Endodermal cell (in vitro differentiated cells): ENCODE results near the gene VIPR1. TPM values are rescaled to one million over a fixed set of nuclear protein-coding genes. Genes with fewer than 3 reads are reported as not detected.

Experiments
- DNase-seq: peaks from one replicate; pipeline ENCODE4 v3.0.0-alpha.2; 2017
- H3K27ac ChIP-seq: 2 replicates; pipeline ENCODE4 v1.5.1; 2013; ENCODE audit warnings: mild to moderate bottlenecking, low read depth, low read length, moderate library complexity
- H3K27me3 ChIP-seq: 2 replicates; pipeline ENCODE4 v1.6.1; 2013; ENCODE audit warnings: mild to moderate bottlenecking, low read length, moderate library complexity; ENCODE audit not compliant: insufficient read depth, control insufficient read depth, poor library complexity, severe bottlenecking
- H3K36me3 ChIP-seq: 2 replicates; pipeline ENCODE4 v1.7.0; 2013; ENCODE audit warnings: mild to moderate bottlenecking, low read length, moderate library complexity; ENCODE audit not compliant: control insufficient read depth, insufficient read depth
- H3K4me1 ChIP-seq: one replicate; pipeline ENCODE4 v1.7.0; 2013; ENCODE audit warnings: low read length; ENCODE audit not compliant: control insufficient read depth, insufficient read depth
- H3K4me3 ChIP-seq: 2 replicates; pipeline ENCODE4 v1.5.1; 2013; ENCODE audit warnings: mild to moderate bottlenecking, low read length, moderate library complexity
- H3K9ac ChIP-seq: 2 replicates; pipeline ENCODE4 v1.6.1; 2013; ENCODE audit warnings: mild to moderate bottlenecking, low read length, moderate library complexity; ENCODE audit not compliant: poor library complexity, severe bottlenecking; ENCODE audit errors: extremely low read depth
- H3K9me3 ChIP-seq: 2 replicates; pipeline ENCODE4 v1.6.1; 2013; ENCODE audit warnings: mild to moderate bottlenecking, low read length, moderate library complexity; ENCODE audit not compliant: control insufficient read depth
- H3K27ac Mint-ChIP-seq: 2 replicates; pipeline ENCODE4 v1.8.0; 2020; ENCODE audit warnings: mixed read lengths
- H3K27me3 Mint-ChIP-seq: 2 replicates; pipeline ENCODE4 v1.8.0; 2021; ENCODE audit warnings: mild to moderate bottlenecking, mixed read lengths; ENCODE audit not compliant: insufficient read depth
- H3K36me3 Mint-ChIP-seq: 2 replicates; pipeline ENCODE4 v1.8.0; 2020; ENCODE audit warnings: low read depth, mixed read lengths
- H3K4me1 Mint-ChIP-seq: 2 replicates; pipeline ENCODE4 v1.8.0; 2020; ENCODE audit warnings: mixed read lengths
- H3K4me3 Mint-ChIP-seq: 2 replicates; pipeline ENCODE4 v1.8.0; 2020; ENCODE audit warnings: mild to moderate bottlenecking, moderate library complexity, mixed read lengths
- H3K9me3 Mint-ChIP-seq: 2 replicates; pipeline ENCODE4 v1.8.0; 2020; ENCODE audit warnings: mild to moderate bottlenecking, mixed read lengths
- CTCF ChIP-seq: fragments of 200-600 bp; sonication (generic); conservative IDR thresholded peaks from 2 replicates; pipeline ENCODE4 v1.5.0; 2021; ENCODE audit warnings: antibody characterized with exemption, mild to moderate bottlenecking
- WGBS, 2 experiments: methylation state at CpG; one replicate each; pipeline versions ENCODE4 v1.1.5 to v1.1.7; 2013; ENCODE audit warnings: missing lambda C conversion rate in 2 of 2, mixed read lengths in 1 of 2; ENCODE audit not compliant: insufficient coverage in 1 of 2, insufficient read length in 1 of 2; 5-methylcytosine and 5-hydroxymethylcytosine counted together
- total RNA-seq, 2 donors: library from RNA; stranded (reverse); fragmentation: NEBNext Ultra II Directional in 1 of 2; extraction: Animal tissue kit (Norgen Biotek cat#: 25700) in 1 of 2; gene quantifications; 2 replicates in 1 of 2; 3 replicates in 1 of 2; pipeline ENCODE4 v1.2.1, GENCODE V29; 2021

The VIPR1 gene
- total RNA-seq, 2 donors from 2014 or later, result 12.9 to 14.7 TPM

DNA sequence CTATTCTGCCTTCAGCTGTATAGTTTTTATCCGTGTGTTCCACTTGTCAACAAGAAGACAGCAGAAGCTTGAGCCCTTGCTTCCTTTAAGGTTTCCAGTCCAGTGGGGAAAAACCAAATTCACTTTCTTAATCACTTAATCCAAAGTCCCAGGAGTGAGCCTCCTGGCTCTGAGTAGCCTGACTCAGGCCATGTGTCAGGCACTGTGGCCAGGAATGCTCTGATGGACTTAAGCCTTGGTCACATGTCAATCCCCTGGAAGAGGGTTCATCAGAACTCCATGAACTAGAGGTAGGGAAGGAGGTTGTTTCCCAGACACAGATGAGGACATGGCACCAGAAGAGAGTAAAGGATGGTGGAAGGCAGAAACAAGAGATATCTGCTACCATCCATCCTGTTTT, 8.8 kb downstream of the VIPR1 start:
- H3K4me3 Mint-ChIP-seq, result no peak overlapping the region
- no peaks in the 10 kb centered on the region for H3K9me3 Mint-ChIP-seq
- H3K4me1 Mint-ChIP-seq, result peaks cover 22% of the 10 kb centered on the region
- no peaks in the 10 kb centered on the region for H3K27me3 Mint-ChIP-seq
- Histone ChIP-seq H3K9ac (no peak overlapping the region), H3K27me3 (no peaks in the 10 kb centered on the region), H3K36me3 (no peaks in the 10 kb centered on the region), H3K4me3 (no peak overlapping the region), H3K27ac (no peak overlapping the region), H3K4me1 (peaks cover 3% of the 10 kb centered on the region), H3K9me3 (no peaks in the 10 kb centered on the region)
- no peak for TF ChIP-seq CTCF
- no peak for DNase-seq
- 89 to 92% methylated on average over 1 of the region's 1 CpG for WGBS, 2 experiments
- H3K36me3 Mint-ChIP-seq, result no peaks in the 10 kb centered on the region
- no peak overlapping the region for H3K27ac Mint-ChIP-seq

DNA sequence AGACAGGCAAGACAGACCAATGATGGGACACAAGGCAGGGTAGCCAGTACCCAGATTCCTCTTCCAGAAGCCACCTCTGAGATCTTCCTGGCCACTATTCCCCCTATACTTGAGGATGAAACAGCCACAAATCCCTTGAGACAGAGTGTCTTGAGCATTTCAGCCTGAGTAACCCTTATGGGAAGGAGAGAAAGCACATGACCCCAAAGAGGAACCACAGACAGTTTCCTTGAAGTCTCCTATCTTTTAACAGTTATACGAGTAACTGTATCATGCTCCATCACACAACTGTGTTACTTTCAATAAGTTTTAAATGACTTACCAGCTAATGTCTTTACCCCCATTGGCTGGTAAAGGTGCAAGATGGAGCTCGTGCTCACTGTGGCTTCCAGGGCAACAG, 9.3 kb downstream of the VIPR1 start:
- whole genome bisulfite sequencing, 2 experiments, result 92 to 100% methylated on average over 1 to 2 of the region's 2 CpGs
- no peaks in the 10 kb centered on the region for H3K9me3 Mint-ChIP-seq

DNA sequence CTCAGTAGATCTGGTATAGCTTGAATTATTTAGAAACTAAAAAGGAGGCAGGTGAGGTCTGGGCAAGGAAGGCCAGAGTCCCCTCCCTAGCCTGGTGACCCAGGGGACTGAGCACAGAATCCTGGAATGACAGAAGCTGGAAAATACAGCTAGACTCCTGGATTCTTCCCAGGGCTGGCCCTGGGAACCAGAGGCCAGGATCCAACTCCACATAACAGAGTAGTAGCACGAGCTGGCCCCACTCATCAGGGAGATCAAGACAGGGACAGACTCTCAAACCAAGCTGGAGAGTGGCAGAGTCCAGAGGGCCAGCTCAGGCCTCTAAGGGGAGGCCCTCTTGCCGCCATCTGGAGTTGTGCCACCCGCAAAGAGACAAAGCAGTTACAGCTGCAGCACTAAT, 10.7 kb downstream of the VIPR1 start:
- Histone ChIP-seq H3K27me3 (no peaks in the 10 kb centered on the region), H3K27ac (no peak overlapping the region), H3K9ac (no peak overlapping the region), H3K36me3 (no peaks in the 10 kb centered on the region), H3K4me1 (no peaks in the 10 kb centered on the region), H3K9me3 (no peaks in the 10 kb centered on the region), H3K4me3 (no peak overlapping the region)
- Mint-ChIP-seq H3K9me3 (no peaks in the 10 kb centered on the region), H3K4me1 (peaks cover 10% of the 10 kb centered on the region), H3K27ac (no peak overlapping the region), H3K36me3 (no peaks in the 10 kb centered on the region), H3K4me3 (no peak overlapping the region), H3K27me3 (no peaks in the 10 kb centered on the region)
- DNase-seq, result no peak
- WGBS, 2 experiments, result 89 to 100% methylated on average over 3 of the region's 3 CpGs
- no peak for TF ChIP-seq CTCF

More for the DNA sequence above, 9.3 kb downstream of the VIPR1 start:
- no peaks in the 10 kb centered on the region for H3K27me3 Mint-ChIP-seq
- H3K27ac Mint-ChIP-seq, result no peak overlapping the region
- H3K36me3 Mint-ChIP-seq, result no peaks in the 10 kb centered on the region
- Histone ChIP-seq H3K4me3 (no peak overlapping the region), H3K36me3 (no peaks in the 10 kb centered on the region), H3K9ac (no peak overlapping the region), H3K4me1 (peaks cover 3% of the 10 kb centered on the region), H3K9me3 (no peaks in the 10 kb centered on the region), H3K27ac (no peak overlapping the region), H3K27me3 (no peaks in the 10 kb centered on the region)
- peaks cover 22% of the 10 kb centered on the region for H3K4me1 Mint-ChIP-seq
- no peak overlapping the region for H3K4me3 Mint-ChIP-seq
- no peak for DNase-seq
- no peak for TF ChIP-seq CTCF
